Fibroblast of skin of scalp (primary cell): ENCODE data around the gene ABCB10. TPM values are rescaled to one million over a fixed set of nuclear protein-coding genes. Genes with fewer than 3 reads are reported as not detected.
A peak's percentile ranks its signal among the peaks of the same experiment; 100 is the strongest.
"Not testable (repeated sequence)": the region's sequence is repeated elsewhere in the genome, so short reads cannot be mapped to it uniquely, and the experiment has no call there.

Source experiments
- DNase-seq: peaks from one replicate; pipeline ENCODE4 v3.0.0-alpha.2; 2013
- polyA plus RNA-seq, 2 experiments: library from polyadenylated mRNA; unstranded; fragments of 120-200 nt; gene quantifications; one replicate each; pipeline ENCODE4 v1.2.1, GENCODE V29; 2013; ENCODE audit not compliant: insufficient read length in 2 of 2

ABCB10 gene
- 15.7 TPM for polyA plus RNA-seq (2013, experiment 1 of 2; ENCODE audit: insufficient read length)
- 17.3 TPM for polyA plus RNA-seq (2013, experiment 2 of 2; ENCODE audit: insufficient read length)

GRCh38 chr1:229558460-229559335 is at the start of gene ABCB10:
Gene ABCB10, minus strand, starts transcription at chr1:229558707. Its CDS starts 55 bp downstream, at chr1:229558652.
- peak; percentile 98 for DNase-seq

GRCh38 chr1:229607370-229607769 is 48.9 kb upstream of the ABCB10 start:
- no peak for DNase-seq

DNA sequence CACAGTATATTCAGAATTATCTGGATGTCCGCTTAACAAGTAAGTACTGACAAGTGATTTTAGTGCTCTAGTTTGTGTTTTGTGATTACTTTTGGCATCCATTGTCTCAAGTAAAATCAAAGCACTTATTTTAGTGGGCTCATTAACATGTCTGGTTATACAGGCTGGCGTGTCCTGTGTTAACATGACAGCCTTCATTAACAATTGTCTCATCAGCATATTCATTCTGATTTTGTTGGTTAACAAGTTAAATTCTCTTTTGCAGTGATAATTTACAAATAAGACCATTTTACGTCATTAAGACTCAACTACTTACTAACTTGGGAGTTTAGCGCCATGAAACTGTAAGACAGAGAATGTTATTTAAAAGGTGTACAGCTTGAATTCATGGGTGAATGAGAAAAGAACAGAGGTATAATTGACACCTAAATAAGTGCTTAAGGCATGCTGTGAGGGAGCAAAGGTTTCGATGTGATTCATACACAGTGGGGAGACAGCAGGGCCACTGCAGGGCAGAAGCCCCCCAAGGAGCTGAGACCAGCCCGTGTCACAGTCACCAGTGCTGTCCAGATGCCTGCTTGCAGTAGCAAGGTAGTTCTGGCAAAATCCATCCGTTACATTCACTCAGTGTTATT is 45.0 kb upstream of the ABCB10 start:
- no peak for DNase-seq

- DNase-seq = no peak
These were observed 41.7 kb upstream of the ABCB10 start for GRCh38 chr1:229600229-229600628.

- no peak for DNase-seq
These were observed 40.9 kb upstream of the ABCB10 start for GRCh38 chr1:229599218-229599954.

DNA sequence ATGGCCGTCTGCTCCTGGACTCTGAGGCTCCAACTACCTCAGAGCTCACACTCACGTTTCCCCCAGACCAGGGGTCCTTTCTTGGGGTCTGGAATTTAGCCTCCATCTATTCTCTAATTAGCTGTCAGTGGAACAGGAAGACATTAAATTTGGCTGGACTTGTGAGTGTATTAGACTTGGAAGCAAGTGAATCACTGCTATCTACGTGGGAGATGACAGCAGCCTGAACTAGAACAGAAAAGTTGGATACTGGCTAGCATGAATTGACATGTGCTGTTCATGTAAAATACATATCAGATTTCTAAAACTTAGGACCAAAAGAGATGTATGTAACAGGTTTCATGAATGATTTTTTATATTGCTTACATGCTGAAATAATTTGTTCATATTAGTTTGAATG is 39.4 kb upstream of the ABCB10 start:
- DNase-seq = peak; percentile 17

DNA sequence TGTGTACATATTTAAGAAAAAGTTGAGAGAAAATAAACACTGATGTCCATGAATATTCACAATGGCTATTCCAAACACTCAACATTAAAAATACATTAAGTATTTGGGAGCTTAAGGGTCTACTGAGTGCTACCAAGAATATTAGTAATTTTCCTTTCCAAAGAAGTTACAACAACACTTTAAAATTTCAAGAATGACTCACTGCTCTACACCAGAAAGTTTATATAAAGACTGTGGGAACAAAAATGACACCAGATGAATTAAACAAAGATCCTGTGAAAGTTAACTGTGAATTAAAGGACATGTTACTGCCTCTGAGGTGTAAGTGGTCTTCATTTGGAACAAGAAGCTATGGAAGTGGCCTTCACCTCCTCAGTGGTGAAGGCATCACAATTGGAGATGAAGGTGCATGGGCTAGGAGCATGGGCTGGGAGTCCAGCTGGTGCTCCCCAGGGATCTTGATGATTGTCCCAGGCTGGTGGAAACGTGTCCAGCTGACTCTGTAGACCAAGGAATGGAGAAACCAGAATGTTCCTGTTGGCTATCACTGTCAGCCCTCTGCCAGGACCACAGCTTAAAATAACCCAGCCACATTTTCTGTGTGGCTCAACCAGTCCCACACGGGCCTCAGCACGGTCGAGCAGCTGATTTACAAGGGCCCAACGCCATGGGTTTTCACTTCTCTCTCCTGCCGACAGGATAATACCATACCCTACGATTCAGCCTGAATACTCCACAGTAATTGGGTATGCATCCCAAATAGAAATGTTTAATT is 38.6 kb upstream of the ABCB10 start:
- DNase-seq = peak; percentile 76

DNA sequence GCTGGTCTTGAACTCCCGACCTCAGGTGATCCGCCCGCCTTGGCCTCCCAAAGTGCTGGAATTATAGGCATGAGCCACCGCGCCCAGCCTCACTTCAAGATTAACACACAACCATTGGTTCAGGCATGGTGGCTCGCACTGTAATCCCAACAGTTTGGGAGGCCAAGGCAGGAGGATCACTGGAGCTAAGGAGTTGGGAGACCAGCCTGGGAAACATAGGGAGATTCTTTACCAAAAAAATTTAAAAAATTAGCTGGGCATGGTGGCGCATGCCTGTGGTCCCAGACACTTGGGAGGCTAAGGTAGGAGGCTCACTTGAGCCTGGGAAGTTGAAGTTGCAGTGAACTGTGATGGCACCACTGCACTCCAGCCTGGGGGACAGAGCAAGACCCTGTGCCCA is 37.4 kb upstream of the ABCB10 start:
- DNase-seq = not testable (repeated sequence)

- DNase-seq = no peak
These were observed 35.9 kb upstream of the ABCB10 start for GRCh38 chr1:229594227-229595008.

- DNase-seq = no peak
These were observed 35.3 kb upstream of the ABCB10 start for GRCh38 chr1:229593800-229594199.

DNA sequence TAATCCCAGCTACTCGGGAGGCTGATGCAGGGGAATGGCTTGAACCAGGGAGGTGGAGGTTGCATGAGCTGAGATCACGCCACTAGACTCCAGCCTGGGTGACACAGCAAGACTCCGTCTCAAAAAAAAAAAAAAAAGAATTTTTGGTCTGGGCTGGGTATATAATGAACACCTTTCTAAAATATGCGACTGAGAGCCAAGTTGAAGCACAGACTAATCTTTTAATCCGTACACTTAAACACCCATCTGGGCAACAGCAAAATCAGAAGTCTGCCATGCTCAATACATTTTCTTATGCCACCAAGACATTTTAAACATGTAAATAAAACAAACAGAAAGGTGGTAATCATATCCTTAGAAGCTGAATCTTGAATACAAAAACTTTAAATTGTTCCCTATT is 31.6 kb upstream of the ABCB10 start:
- no peak for DNase-seq

DNA sequence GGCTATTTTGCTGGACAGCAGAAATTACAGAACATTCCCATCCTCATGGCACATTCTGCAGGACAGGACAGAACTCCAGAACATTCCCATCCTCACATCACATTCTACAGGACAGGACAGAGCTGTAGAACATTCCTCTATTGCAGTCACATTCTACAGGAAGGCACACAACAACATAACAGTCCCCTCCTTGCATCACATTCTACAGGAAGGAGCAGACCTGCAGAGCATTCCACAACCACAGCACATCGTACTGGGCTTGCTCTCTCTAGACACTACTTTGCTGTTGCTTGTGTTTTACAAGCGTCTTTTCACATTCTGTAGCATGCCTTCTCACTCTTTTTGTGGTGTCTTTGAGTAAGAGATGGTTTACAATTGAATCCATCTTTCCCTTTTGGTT is 26.8 kb upstream of the ABCB10 start:
- DNase-seq = no peak

- DNase-seq = no peak
These were observed 24.2 kb upstream of the ABCB10 start for GRCh38 chr1:229582715-229583114.

DNA sequence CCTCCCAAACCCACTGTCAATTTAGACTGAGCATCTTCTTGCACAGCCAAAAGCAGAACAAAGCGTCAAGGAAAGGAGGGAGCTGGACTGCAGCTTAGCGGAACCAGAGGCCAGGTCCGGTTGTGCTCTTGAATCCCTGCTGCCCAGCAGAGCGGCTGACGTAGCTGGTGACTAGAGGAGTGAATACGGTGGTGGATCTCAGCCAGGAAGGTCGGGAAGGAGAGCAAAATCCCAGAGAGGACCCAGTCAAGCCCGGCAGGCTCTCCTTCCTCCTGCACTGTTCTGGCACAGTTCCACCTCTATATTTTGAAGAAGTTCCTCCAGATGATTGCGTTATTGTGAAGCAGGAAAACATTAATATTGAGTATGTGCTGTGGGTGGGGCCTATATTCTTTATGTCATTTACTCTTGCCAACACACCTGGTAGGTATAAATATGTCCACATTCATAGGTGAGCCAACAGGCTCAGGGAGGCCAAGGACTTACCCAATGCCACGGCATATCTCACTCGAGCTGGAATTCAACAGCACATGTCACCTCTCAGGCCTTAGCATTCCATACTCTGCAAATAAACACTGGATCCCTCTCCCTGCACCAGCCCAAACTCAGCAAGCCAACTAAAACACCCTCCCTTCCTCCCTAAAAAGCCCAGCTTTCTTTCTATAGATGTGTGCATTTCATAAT is 23.6 kb upstream of the ABCB10 start:
- no peak for DNase-seq

GRCh38 chr1:229581485-229581884 is 23.0 kb upstream of the ABCB10 start:
- no peak for DNase-seq

DNA sequence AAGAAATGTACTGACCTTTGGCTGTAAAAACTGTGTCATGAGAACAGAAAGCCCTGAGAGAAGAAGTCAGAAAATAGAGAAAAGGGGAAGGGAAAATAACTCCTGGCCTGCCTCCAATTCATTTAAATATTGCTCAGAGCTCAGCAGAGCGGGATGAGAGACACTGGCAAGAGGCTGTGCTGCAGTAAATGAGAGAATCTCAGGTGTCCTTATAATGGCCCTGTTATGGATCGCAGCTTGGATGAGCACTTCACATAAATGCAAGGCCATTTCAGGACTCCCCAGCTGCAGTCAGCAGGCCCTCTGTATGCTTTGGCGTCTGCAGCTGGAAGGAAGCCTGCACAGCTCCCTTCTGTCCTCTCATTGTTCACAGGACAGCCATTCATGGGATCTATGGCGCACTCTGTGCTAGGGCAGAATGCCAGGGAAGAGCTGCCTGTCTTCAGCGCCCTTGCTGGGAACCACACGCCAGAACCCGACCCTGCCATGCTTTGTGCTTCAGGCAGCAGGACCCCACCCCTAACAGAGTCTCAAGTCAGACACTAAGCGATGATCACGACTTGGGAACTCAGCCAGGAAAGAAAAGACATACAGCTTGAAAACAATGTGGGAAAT is 20.7 kb upstream of the ABCB10 start:
- DNase-seq = peak; percentile 47

GRCh38 chr1:229578168-229579058 is 19.9 kb upstream of the ABCB10 start:
- no peak for DNase-seq

DNA sequence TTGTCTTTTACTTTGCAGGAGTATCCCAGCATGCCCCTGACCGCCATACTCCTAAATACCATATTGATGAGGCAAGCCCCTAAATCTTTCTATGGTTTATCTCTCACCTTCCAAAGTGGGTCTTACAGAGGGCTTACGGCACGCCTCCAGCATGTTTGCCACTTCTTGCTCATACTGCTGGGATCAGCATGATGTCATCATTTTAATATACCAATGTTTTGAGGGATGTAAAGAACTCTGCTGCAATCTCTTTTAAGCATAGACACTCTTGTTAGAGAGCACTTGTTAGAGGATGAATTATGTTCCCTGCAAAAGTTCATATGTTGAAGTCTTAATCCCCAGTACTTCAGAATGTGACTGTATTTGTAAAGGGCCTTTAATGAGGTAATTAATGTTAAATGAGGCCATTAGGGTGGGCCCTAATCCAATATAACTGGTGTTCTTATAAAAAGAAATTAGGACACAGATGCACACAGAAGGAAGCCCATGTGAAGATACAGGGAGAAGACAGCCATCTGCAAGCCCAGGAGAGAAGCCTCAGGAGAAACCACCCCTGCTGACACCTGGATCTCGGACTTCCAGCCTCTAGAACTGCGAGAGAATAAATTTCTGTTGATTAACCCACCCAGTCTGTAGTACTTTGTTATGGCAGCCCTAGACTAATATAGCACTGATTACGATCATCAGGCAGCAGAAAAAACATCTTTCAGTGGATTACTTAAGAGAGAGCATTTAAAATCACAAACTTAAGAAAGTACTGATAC is 16.4 kb upstream of the ABCB10 start:
- no peak for DNase-seq

GRCh38 chr1:229572286-229572685 is 13.8 kb upstream of the ABCB10 start:
- DNase-seq = no peak
